HEK293T (cell line): ENCODE results near the gene NFIX.
"Not testable (repeated sequence)": the region's sequence is repeated elsewhere in the genome, so short reads cannot be mapped to it uniquely, and the experiment has no call there.

Experiments used
- CTCF ChIA-PET: fragments of 350-600 bp; formaldehyde crosslinking; extraction: SDS; loops from one replicate; lab custom pipeline; 2021; ENCODE audit warnings: antibody characterized with exemption, inconsistent platforms; lab: Yijun Ruan, JAX
- POLR2A ChIA-PET: fragments of 350-600 bp; formaldehyde crosslinking; extraction: SDS; loops from one replicate; lab custom pipeline; 2020; ENCODE audit warnings: antibody characterized with exemption, inconsistent platforms; lab: Yijun Ruan, JAX
- DNase-seq: peaks from one replicate; pipeline ENCODE4 v3.0.0; 2012; ENCODE audit warnings: mixed read lengths; ENCODE audit errors: extremely low spot score
- ARNT ChIP-seq: fragments of 450-650 bp; IDR thresholded peaks from 2 replicates; pipeline ENCODE4 v1.6.1; 2017; ENCODE audit warnings: mild to moderate bottlenecking
- BHLHE40 ChIP-seq: fragments of 450-650 bp; IDR thresholded peaks from 2 replicates; pipeline ENCODE4 v1.6.1; 2016; ENCODE audit warnings: mild to moderate bottlenecking, moderate library complexity, borderline replicate concordance
- CTBP1 ChIP-seq: fragments of 450-650 bp; IDR thresholded peaks from 2 replicates; pipeline ENCODE4 v1.6.1; 2016; ENCODE audit warnings: borderline replicate concordance
- ELF4 ChIP-seq: fragments of 450-650 bp; IDR thresholded peaks from 2 replicates; pipeline ENCODE4 v1.6.1; 2017; ENCODE audit warnings: antibody characterized with exemption
- FOXA1 ChIP-seq: fragments of 450-650 bp; IDR thresholded peaks from 2 replicates; pipeline ENCODE4 v1.6.1; 2016; ENCODE audit warnings: mild to moderate bottlenecking
- FOXK2 ChIP-seq: fragments of 450-650 bp; IDR thresholded peaks from 2 replicates; pipeline ENCODE4 v1.6.1; 2016; ENCODE audit warnings: mild to moderate bottlenecking
- FOXM1 ChIP-seq: fragments of 450-650 bp; IDR thresholded peaks from 2 replicates; pipeline ENCODE4 v1.6.1; 2017; ENCODE audit warnings: mild to moderate bottlenecking, borderline replicate concordance
- HDGF ChIP-seq: fragments of 450-650 bp; IDR thresholded peaks from 2 replicates; pipeline ENCODE4 v1.6.1; 2017; ENCODE audit warnings: antibody characterized with exemption, borderline replicate concordance
- L3MBTL2 ChIP-seq: fragments of 450-650 bp; conservative IDR thresholded peaks from 2 replicates; pipeline ENCODE4 v1.6.1; 2016; ENCODE audit warnings: mild to moderate bottlenecking
- LEF1 ChIP-seq: fragments of 450-650 bp; IDR thresholded peaks from 2 replicates; pipeline ENCODE4 v1.6.1; 2017; ENCODE audit warnings: mild to moderate bottlenecking, borderline replicate concordance
- NFRKB ChIP-seq: fragments of 450-650 bp; IDR thresholded peaks from 2 replicates; pipeline ENCODE4 v1.6.1; 2016; ENCODE audit warnings: mild to moderate bottlenecking, moderate library complexity
- PKNOX1 ChIP-seq: fragments of 450-650 bp; IDR thresholded peaks from 2 replicates; pipeline ENCODE4 v1.6.1; 2016
- SP1 ChIP-seq: fragments of 450-650 bp; IDR thresholded peaks from 2 replicates; pipeline ENCODE4 v1.6.1; 2017
- SUZ12 ChIP-seq: fragments of 450-650 bp; IDR thresholded peaks from 2 replicates; pipeline ENCODE4 v1.6.1; 2016; ENCODE audit warnings: mild to moderate bottlenecking
- TARDBP ChIP-seq: fragments of 450-650 bp; IDR thresholded peaks from 2 replicates; pipeline ENCODE4 v1.6.1; 2016
- ZNF384 ChIP-seq: fragments of 450-650 bp; IDR thresholded peaks from 2 replicates; pipeline ENCODE4 v1.6.1; 2016

NFIX gene

GRCh38 chr19:12947702-12948611 lies 47.3 kb upstream of the NFIX start:
- TF ChIP-seq FOXA1 (no peak), TARDBP (no peak), HDGF (no peak), BHLHE40 (no peak), L3MBTL2 (no peak), LEF1 (no peak), ARNT (no peak), CTBP1 (no peak), SP1 (no peak), NFRKB (no peak), PKNOX1 (no peak), ELF4 (no peak), FOXK2 (no peak), ZNF384 (no peak), FOXM1 (no peak), SUZ12 (no peak)
- ChIA-PET CTCF (no interaction called here), POLR2A (interaction anchor here (0.7 to 1.4 kb wide), 2 partner anchors 8 to 18 kb away, joined by 3 to 5 read pairs; no protein-coding TSS in a partner anchor)
- no peak for DNase-seq

- TF ChIP-seq SP1 = no peak
- no peak for TF ChIP-seq FOXK2
- TF ChIP-seq CTBP1 = no peak
- TF ChIP-seq ELF4 = no peak
- TF ChIP-seq SUZ12 = no peak
- TF ChIP-seq LEF1 = no peak
- TF ChIP-seq FOXM1 = no peak
- TF ChIP-seq L3MBTL2 = no peak
- TF ChIP-seq ARNT = no peak
- no peak for TF ChIP-seq FOXA1
- TF ChIP-seq PKNOX1 = no peak
- no peak for TF ChIP-seq HDGF
- TF ChIP-seq TARDBP = no peak
- no peak for DNase-seq
- CTCF ChIA-PET = no interaction called here
- POLR2A ChIA-PET = interaction anchor here (1.4 kb wide), 1 partner anchor 7 kb away, joined by 5 read pairs; no protein-coding TSS in a partner anchor
Observed at GRCh38 chr19:12948612-12949362, 46.5 kb upstream of the NFIX start.

GRCh38 chr19:12949363-12950283 lies 45.7 kb upstream of the NFIX start:
- POLR2A ChIA-PET = no interaction called here
- CTCF ChIA-PET = no interaction called here
- no peak for TF ChIP-seq TARDBP
- TF ChIP-seq ELF4 = no peak
- no peak for TF ChIP-seq ARNT
- DNase-seq = no peak

- DNase-seq, POLR2A ChIA-PET: not testable (repeated sequence)
- CTCF ChIA-PET = interaction anchor here (0.7 to 1.7 kb wide), 3 partner anchors 13 to 82 kb away, joined by 3 to 6 read pairs (median 3); no protein-coding TSS in a partner anchor
Observed at GRCh38 chr19:12952050-12952449, 43.2 kb upstream of the NFIX start.

- ChIA-PET POLR2A (interaction anchor here (1.1 to 2.2 kb wide), 4 partner anchors 15 to 200 kb away, joined by 3 to 11 read pairs (median 4); partner anchors contain the start of genes CALR, FARSA and GCDH), CTCF (interaction anchor here (0.7 to 1.2 kb wide), 2 partner anchors 54 to 81 kb away, joined by 3 read pairs; no protein-coding TSS in a partner anchor)
- no peak for DNase-seq
- TF ChIP-seq FOXM1 = no peak
- no peak for TF ChIP-seq ELF4
- no peak for TF ChIP-seq NFRKB
- no peak for TF ChIP-seq CTBP1
- no peak for TF ChIP-seq HDGF
- TF ChIP-seq LEF1 = no peak
- TF ChIP-seq SP1 = no peak
- TF ChIP-seq SUZ12 = no peak
- TF ChIP-seq FOXK2 = no peak
- no peak for TF ChIP-seq L3MBTL2
- TF ChIP-seq BHLHE40 = no peak
- TF ChIP-seq ARNT = no peak
- no peak for TF ChIP-seq TARDBP
Observed at GRCh38 chr19:12952488-12953137, 42.7 kb upstream of the NFIX start.
